ENCODE data around the gene CRACR2A.

Gene CRACR2A

DNA sequence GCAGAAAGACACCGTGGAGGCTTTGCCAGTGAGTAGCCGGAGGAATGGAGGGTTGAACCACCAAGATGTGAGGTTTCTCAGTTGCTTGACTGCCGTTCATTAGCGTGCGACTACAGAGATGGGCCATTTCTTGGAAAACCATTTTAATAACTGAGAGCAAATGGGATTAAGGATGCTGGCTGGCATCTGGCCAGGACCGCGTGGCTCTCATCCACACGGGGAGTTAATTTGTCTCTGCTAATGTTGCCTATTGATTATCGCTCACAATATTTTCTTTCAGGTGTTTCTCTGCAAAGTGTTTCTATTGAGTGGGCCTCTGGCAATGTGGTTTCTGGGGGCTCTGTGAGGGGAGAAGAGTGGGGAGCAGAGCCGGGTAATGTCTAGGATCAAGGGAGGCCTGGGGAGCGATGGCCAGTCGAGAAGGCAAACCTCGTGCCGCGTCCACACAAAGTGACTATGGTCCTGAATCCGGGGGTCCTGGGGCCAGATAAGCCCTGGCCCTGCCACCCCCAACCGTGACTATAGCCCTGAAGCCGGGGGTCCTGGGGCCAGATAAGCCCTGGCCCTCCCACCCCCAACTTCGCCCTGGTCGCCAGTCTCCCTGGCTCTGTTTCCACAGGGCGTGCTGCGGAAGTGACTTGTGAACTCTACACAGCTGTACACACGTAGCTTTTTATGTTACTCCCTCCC lies 151.3 kb downstream of the CRACR2A start:
- H3K36me3 ChIP-seq (ENCODE audit: control insufficient read depth, insufficient read depth, low read length) = no peaks in the 10 kb centered on the region
- DNase-seq (ENCODE audit: extremely low read depth, insufficient read length) = no peak
- TF ChIP-seq, protein P1, sequence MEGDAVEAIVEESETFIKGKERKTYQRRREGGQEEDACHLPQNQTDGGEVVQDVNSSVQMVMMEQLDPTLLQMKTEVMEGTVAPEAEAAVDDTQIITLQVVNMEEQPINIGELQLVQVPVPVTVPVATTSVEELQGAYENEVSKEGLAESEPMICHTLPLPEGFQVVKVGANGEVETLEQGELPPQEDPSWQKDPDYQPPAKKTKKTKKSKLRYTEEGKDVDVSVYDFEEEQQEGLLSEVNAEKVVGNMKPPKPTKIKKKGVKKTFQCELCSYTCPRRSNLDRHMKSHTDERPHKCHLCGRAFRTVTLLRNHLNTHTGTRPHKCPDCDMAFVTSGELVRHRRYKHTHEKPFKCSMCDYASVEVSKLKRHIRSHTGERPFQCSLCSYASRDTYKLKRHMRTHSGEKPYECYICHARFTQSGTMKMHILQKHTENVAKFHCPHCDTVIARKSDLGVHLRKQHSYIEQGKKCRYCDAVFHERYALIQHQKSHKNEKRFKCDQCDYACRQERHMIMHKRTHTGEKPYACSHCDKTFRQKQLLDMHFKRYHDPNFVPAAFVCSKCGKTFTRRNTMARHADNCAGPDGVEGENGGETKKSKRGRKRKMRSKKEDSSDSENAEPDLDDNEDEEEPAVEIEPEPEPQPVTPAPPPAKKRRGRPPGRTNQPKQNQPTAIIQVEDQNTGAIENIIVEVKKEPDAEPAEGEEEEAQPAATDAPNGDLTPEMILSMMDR (IDR thresholded peaks at IDR 0.05; ENCODE audit: insufficient read depth, low read length, poor library complexity, severe bottlenecking) = no peak
- H3K4me3 ChIP-seq (replicated peaks; ENCODE audit: low read depth, low read length) = no peak overlapping the region
- no peaks in the 10 kb centered on the region; the same call in 1 of the 2 replicates for H3K27me3 ChIP-seq (replicated peaks; ENCODE audit: control insufficient read depth, insufficient read depth, low read length)

DNA sequence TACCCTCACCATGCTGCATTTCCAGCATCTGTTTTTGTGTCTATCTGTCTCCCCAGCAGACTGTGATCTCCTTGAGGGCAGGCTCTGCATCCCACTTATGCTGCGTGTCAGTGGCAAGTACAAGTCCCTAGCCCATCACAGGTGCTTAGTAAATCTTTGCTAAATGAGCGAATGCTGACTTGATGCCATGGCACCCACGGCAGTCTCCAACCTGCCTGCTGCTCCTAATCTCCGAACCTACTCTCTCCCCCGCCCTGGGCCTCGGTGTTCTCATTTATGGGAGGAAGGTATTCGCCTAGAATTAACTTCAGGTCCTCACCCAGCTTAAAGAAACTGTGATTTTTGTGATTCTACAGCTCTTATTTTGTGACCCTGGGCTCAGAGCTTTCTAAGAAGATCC lies 152.0 kb downstream of the CRACR2A start:
- Histone ChIP-seq H3K36me3 (ENCODE audit: control insufficient read depth, insufficient read depth, low read length) (no peaks in the 10 kb centered on the region), H3K4me3 (replicated peaks; ENCODE audit: low read depth, low read length) (no peak overlapping the region), H3K27me3 (replicated peaks; ENCODE audit: control insufficient read depth, insufficient read depth, low read length) (no peaks in the 10 kb centered on the region; the same call in 1 of the 2 replicates)
- no peak for DNase-seq (ENCODE audit: extremely low read depth, insufficient read length)
- TF ChIP-seq, protein P1 (IDR thresholded peaks at IDR 0.05; ENCODE audit: insufficient read depth, low read length, poor library complexity, severe bottlenecking) = no peak

DNA sequence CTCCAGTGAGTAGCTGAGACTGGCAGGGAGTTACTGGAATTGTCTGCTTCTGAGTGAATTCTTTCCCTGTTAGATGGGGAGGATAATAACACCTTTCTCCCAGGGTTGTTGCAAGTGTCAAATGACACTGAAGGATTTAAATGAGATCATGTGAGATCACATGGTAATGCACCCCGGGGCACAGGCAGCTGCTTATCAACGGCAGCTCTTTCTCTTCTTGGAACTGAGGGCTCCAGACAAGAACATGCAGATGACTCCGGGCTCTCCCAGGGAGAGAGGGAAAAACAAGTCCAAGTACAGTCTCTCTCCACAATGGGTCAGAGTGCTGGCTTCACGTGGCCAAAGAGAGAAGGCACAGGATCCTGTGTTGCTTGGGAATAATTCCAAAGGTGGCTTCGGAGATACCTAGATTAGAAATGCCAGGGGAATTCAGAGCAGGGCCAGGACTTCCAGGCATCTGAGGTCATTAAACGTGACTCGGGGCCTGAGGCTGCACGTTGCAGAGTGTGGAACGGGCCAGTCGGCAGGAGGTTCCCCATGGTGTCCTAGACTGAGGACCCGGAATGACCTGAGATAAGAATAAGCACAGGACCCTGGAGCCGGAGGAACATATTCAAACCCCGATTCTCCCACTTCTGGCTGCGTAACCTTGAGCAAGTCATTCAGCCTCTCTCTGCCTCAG lies 152.7 kb downstream of the CRACR2A start:
- TF ChIP-seq, protein P1 (IDR thresholded peaks at IDR 0.05; ENCODE audit: insufficient read depth, low read length, poor library complexity, severe bottlenecking) = no peak
- Histone ChIP-seq H3K4me3 (replicated peaks; ENCODE audit: low read depth, low read length) (no peak overlapping the region), H3K27me3 (replicated peaks; ENCODE audit: control insufficient read depth, insufficient read depth, low read length) (no peaks in the 10 kb centered on the region; the same call in 1 of the 2 replicates), H3K36me3 (ENCODE audit: control insufficient read depth, insufficient read depth, low read length) (no peaks in the 10 kb centered on the region)
- DNase-seq (ENCODE audit: extremely low read depth, insufficient read length) = no peak

DNA sequence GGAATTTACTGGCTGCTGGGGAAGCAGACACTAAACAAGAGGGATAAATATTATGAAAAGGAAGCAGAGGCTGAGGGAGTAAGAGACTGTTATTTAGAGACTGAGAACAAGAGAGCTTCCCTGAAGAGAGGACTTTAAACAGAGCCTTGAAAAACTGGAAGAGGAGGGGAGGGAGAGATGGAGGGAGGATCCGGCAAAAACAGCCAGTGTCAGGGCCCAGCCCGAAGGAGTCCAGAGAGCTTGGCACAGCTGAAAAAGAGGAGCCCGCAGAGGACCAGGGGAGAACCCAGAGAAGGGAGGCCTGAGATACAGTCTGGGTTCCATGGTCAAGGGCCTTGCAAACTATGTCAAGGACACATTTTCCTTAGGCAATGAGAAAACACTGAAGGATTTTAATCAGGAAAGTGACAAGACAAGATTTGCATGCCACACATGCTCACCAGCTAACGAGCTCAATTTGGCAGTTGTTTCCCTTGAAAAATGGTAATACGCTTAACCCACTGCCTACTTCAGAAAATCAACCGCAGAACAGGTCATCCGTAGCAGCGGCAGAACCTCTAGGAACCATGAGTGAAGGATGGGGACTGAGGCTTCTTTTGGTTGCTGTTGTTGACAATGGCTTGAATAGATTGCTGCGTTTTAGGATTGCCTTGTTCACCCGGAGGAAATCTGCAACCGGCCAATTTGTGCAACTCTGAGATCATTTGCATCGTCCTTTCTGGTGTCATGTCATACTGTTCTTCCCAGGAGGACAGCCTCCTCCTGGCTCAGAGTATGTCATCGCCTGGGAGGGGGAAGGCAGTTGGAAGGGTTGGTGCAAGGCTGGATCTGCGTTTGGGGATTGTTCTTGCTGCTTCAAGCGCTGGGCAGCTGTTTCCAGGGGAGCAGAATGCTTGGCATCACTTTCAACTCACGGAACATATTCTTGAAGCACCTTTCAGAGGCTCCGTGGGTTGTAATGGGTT lies 153.7 kb downstream of the CRACR2A start:
- Histone ChIP-seq H3K36me3 (ENCODE audit: control insufficient read depth, insufficient read depth, low read length) (no peaks in the 10 kb centered on the region), H3K27me3 (replicated peaks; ENCODE audit: control insufficient read depth, insufficient read depth, low read length) (no peaks in the 10 kb centered on the region; the same call in 1 of the 2 replicates), H3K4me3 (replicated peaks; ENCODE audit: low read depth, low read length) (no peak overlapping the region)
- no peak for DNase-seq (ENCODE audit: extremely low read depth, insufficient read length)
- TF ChIP-seq, protein P1 (IDR thresholded peaks at IDR 0.05; ENCODE audit: insufficient read depth, low read length, poor library complexity, severe bottlenecking) = no peak

DNA sequence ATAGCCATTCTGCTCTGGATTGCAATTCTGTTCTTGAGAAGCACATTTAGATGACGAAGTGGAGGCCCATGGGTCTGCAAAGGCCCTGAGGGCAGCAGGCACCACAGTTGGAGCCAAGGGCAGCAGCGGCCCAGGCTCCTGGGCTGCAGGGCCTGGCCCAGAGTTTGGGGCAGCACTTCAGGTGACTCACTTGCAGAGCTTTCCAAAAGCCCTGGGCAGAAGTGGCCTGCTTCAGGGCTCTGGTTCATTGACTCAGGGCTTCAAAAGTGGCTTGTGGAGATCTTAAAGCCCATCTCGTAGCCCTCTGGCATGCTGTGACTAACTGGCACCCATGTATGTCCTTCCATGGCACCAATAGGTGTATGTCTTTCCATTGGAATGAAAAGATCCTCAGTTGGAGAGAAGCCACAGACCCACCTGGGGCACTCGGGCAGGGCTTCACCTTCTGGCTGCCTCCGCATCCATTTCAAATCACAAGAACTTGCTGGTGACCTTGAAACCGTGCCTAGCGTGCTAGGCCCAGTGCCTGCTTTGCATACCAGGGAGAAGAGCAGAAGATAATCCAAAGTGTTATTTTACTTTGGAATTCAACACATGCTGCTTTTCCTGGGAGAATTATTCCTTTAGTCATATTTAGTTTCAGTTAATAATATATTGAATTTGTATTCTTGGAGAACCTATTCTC lies 155.2 kb downstream of the CRACR2A start:
- no peak for DNase-seq (ENCODE audit: extremely low read depth, insufficient read length)
- Histone ChIP-seq H3K27me3 (replicated peaks; ENCODE audit: control insufficient read depth, insufficient read depth, low read length) (no peaks in the 10 kb centered on the region; the same call in 1 of the 2 replicates), H3K36me3 (ENCODE audit: control insufficient read depth, insufficient read depth, low read length) (no peaks in the 10 kb centered on the region), H3K4me3 (replicated peaks; ENCODE audit: low read depth, low read length) (no peak overlapping the region)
- TF ChIP-seq, protein P1 (IDR thresholded peaks at IDR 0.05; ENCODE audit: insufficient read depth, low read length, poor library complexity, severe bottlenecking) = no peak

Data from GM06990 (cell line).